Measurements from ENCODE around the gene TSHZ2.
A peak's percentile ranks its signal among the peaks of the same experiment; 100 is the strongest.

Gene TSHZ2

GRCh38 chr20:53216478-53216855 is 244.3 kb downstream of the TSHZ2 start:
- DNase-seq: no peak

DNA sequence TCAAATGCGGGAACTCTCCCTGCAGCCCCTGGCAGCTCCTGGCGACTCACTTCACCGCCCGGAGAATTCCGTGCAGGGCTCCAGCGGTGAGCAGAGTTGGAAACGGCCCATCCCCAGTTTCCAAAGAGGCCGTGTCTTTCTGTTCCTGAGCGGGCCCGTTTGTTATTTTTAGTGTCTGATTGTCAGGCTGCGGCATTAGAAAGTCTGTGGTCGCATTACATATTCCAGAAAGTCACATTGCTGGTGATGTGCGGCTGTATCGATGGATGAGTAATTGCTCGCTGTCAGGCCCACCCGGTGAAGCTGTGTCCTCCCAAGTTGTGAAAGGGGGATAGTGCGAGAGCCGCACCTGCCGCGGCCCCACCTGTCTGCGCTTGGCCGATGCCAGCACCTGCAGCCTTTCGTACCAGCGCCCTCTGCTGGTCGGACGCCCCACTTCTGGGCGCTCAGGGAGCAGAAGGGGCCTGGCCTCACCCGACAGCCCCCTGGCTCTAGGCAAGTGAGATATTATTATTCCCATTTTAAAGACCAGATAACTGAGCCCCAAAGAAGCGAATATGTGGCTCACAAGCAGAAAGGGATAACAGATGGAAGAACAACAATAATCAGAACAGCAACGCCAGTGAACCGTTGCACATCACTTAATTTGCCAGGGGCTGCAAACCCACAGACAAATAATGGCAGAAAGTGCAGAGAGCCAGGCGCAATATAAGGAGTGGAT is 244.9 kb downstream of the TSHZ2 start:
- peak; percentile 69 for DNase-seq

DNA sequence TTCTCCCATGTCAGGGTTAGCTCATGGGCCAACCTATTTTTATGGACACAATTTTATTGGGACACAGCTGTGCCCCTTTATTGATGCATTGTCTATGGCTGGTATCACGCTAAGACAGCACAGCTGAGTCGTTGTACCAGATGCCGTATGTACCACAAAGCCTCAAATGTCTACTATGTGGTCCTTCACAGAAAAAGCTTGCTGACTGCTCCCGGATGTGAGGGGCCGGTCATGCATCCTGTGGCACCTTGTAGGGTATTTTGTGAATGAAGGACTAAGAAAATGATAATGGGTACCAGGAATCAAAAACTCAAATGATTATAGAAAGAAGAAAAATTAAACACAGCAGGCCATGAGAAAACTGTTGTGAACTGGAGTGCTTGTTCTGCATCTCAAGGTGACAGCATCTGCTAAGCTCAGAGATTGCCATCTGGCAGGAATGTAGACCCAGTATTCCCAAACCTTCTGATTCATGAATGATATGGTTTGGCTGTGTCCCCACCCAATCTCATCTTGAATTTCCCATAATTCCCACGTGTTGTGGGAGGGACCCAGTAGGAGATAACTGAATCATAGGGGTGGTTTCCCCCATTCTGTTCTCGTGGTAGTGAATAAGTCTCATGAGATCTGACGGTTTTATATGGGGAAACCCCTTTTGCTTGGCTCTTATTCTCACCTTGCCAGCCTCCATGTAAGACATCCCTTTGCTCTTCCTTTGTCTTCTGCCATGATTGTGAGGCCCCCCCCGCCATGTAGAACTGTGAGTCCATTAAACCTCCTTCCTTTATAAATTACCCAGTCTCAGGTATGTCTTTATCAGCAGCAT is 248.5 kb downstream of the TSHZ2 start:
- no peak for DNase-seq

DNA sequence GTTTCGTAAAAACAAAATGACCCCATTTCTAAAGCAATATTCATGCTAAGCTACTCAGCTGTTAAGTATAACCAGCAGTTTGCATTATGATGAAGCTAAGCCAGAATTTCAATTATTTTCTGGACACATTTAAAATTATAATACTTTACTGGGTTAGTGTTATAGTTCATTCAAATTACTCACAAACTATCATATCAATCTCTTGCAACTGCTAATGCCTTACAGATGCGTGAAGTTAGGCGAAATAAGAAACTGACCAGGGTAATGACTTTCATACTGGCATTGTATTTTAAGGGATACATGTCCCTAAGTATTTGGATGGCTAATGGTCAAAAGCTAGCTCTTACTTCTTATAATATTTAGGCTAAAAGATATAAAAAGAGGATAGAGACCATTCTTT is 249.6 kb downstream of the TSHZ2 start:
- no peak for DNase-seq

- no peak for DNase-seq
Measured at GRCh38 chr20:53222416-53222815, 250.3 kb downstream of the TSHZ2 start.

DNA sequence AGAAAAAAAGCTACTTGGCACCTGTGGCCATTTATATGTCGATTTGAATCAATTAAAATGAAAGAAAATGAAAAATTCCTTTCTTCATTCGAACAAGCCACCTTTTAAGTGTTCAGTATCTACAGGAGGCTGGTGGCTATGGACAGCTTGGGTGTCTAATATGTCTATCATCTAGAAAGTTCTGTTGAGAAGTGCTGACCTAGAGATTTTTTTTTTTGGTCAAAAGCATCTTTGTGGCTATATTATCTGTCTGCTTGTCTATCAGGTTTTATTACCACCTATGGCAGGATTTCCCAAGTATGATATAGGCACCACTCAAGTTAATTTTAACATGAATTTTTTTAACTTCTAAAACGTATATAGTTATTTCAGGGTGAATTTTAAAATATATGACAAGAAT is 250.8 kb downstream of the TSHZ2 start:
- no peak for DNase-seq

DNA sequence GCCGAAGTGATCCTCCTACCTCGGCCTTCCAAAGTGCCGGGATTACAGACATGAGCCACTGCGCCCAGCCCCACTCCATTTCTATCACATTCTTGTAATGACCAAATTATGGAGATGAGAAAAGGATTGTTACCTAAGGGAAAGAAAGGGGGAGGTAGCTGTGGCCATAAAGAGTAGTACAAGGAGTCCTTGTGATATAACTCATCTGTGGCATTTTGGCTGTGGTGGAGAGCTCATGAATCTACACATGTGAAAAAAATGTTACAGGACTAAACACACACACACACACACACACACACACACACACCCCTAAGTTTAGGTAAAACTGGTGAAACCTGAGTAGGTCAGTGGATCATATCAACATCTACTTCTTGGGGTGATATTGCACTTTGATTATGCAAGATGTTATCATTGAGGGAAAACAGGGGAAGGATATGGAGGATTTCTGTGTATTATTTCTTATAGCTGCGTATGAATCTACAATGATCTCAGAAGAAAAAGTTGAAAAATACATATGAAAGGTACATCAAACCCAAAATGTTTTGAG is 251.5 kb downstream of the TSHZ2 start:
- no peak for DNase-seq

DNA sequence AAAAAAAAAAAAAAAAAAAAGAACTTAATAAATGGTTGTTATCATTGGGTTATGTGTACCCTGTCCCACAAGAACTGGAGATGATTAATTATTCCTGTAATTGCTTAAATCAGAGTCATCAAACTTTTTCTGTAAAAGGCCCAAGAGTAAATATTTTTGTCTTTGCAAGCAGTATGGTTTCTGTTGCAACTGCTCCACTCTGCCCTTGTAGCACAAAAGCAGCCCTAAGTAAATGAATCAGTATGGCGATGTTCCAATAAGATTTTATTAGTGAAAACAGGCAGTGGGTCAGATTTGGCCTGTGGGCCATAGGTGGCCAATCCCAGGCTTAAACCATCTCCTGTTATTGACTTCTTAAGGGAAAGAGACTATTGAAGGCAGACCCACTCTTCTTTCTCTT is 252.7 kb downstream of the TSHZ2 start:
- no peak for DNase-seq

DNA sequence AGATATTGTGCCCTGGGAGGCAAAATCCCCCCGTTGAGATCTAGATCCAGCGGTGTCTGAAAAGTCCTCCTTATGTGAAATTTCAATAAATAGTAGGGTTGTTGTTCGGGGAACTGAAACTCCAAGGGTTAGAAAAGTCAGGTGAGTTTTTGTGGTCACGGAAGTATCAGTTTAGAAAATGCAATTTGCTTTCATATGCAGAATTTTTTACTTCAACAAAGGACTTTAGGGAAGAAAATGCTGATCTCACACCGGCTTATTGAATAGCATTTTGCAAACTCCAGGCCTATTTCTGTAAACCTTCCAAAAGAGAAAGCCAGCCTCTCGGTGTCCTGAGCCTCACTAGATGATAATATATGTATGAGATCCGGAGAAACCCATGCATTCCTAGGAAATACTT is 254.7 kb downstream of the TSHZ2 start:
- no peak for DNase-seq

DNA sequence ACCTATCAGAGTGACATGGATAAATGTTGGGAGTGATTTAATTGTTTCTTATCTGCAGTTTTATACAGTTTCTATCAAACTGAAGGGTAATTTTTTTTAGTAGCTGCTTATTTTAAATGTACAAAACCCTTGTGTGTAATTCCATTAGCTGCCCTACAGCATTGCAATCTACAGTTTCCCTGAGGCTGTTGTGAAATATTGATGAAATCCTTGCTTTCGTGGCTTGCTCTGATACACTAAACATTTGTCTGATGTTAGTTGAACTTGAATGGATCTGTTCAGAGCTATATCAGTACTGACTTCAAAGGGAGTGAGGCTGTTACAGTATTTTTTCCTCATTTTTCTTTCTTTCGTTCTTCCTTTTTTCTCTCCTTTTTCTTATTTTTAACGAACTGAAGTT is 255.4 kb downstream of the TSHZ2 start:
- no peak for DNase-seq

GRCh38 chr20:53231061-53231460 is 258.9 kb downstream of the TSHZ2 start:
- DNase-seq: no peak

DNA sequence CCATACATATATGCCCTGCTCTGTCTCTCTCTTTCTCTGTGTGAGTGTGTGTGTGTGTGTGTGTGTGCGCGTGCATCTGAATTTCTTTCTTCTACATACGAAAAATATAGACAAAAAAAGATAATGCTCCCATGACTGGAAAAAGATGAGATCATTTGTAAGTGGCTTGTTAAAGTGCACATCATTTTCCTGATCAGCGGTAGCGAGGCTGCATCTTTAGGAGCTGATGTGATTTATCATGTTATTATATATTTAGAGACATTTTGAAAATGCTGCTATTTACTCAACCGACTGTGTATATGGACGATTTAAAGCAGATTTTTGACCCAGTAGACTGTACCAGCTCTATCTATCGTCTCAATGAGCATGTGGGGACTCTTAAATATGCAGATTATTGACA is 265.3 kb downstream of the TSHZ2 start:
- DNase-seq: no peak

DNA sequence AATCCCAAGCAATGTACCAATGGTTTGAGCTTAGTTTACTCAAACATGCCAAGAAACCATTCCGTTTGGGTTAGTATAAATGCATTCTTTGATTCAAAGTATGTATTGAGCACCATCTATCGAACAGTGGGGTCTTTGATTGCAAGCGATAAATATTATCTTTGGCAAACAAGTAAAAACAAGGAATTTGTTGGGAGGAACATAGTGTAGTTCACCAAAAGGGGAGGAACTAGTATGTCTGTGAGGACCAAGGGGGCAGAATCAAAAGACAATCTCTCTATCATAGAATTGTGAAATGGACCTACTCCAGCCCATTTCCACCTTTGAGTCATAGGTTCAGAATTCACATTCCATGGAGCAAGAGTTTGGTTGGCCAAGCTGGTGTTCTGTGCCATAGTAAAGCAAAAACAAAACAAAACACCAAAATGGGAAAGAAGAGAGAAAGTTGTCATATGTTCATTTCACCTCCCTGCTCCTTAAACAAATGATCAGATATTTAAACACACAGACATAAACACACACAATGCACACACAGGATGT is 266.0 kb downstream of the TSHZ2 start:
- DNase-seq: no peak

DNA sequence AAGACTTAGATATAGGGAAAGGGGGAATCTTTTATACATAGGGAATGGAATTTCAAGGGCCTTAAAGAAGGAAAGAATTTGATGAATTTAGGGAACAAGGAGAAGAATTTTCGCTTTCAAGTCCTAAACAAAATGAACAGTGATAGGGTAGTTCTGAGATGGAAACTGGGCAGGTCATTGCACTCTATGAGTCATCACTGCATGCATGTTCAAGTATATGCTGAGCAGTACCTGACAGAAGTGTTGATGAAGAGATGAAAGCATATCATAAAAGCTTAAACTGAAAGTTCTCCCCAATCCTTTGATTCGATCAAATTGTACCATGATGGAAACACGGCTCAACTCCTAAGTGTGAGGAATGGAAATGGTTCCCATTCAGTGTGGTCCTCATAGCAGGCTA is 271.0 kb downstream of the TSHZ2 start:
- DNase-seq: no peak

DNA sequence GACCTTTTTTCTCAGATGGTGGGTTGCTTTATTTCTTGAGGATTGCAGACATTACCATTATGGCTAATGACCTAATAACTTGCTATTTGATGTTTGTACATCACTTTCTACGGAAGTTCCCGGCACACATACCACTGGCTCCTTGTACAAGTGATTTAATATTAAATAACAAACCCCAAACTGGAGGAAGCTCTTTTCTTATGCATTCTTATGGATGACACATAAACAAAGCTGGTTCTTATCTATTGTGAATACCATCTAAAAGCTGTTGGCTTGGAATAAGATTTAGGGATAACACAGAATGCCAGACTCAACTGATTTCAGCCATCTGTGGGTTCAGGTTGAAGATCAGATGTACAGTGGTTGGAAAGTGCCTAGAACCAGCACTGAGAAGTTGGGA is 272.6 kb downstream of the TSHZ2 start:
- DNase-seq: no peak

DNA sequence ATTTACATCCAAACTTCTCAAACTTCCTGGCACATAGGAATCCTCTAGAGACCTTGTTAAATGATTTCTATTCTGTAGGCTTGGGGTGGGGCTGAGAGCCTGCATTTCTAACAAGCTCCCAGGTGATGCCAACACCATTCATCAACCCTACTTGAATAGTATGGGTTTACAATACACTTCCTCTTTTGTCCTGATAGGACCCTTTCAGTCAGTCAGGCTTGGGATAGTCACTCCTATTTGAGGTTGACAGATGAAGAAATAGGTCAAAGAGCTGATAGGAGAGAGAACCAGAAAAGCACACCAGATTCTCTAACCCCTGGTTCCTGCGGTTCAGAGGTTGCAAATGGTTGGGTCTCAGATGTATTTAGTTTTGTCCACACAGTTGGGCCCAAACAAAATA is 273.4 kb downstream of the TSHZ2 start:
- no peak for DNase-seq

- DNase-seq: no peak
Measured at GRCh38 chr20:53247468-53248103, 275.4 kb downstream of the TSHZ2 start.

GRCh38 chr20:53250456-53250855 is 278.3 kb downstream of the TSHZ2 start:
- DNase-seq: no peak

DNA sequence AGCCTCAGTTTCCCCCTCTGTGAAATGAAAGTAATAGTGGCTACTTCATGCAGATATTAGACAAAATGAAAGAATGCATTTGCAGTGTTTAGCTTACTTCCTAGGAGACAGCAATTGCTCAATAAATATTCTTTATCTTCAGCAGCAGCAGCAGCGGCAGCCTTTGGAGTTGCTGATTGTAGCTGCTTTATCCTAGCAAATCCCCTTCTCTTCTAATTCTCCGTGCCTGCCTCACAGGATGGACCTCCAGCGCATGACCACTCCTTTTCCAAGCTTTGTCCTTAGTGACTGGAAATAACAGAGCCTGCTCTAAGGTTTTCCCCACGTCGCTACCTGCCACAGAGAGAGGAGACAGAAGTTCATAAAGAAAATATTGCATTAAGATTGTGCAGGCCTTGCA is 279.8 kb downstream of the TSHZ2 start:
- DNase-seq: no peak

DNA sequence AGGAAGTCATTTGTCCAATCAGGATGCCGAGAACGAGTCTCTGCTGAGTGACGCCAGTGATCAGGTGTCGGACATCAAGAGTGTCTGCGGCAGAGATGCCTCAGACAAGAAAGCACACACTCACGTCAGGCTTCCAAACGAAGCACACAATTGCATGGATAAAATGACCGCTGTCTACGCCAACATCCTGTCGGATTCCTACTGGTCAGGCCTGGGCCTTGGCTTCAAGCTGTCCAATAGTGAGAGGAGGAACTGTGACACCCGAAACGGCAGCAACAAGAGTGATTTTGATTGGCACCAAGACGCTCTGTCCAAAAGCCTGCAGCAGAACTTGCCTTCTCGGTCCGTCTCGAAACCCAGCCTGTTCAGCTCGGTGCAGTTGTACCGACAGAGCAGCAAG is 281.5 kb downstream of the TSHZ2 start:
- no peak for DNase-seq

- no peak for DNase-seq
Measured at GRCh38 chr20:53255102-53255710, 283.0 kb downstream of the TSHZ2 start.

- no peak for DNase-seq
Measured at GRCh38 chr20:53258741-53259140, 286.6 kb downstream of the TSHZ2 start.

DNA sequence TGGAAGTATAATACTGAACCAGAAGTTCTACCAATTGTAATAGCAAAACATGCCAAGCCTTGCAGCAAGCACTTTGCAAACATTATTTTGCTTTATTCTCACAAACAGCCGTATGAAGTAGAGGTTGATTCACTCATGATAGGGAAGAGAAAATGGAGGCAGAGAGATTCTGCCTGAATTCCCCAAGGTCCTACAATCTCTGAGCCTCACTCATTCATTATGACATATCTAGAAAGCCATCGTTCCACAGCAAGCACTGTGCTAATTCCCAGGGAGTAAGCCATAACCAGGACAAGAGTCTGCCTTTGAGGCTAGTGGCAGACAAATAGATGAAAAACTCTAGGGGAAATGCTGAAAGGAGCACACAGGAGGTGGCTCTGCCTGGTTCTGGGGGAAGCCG is 288.0 kb downstream of the TSHZ2 start:
- DNase-seq: no peak

All from NCI-H2107 (cell line).